MG63 (cell line): ENCODE measurements around the gene AP1M1. TPM values are rescaled to one million over a fixed set of nuclear protein-coding genes. Genes with fewer than 3 reads are reported as not detected.

Experiments used
- DNase-seq: peaks from one replicate; pipeline ENCODE4 v3.0.0-alpha.2; 2020
- H3K27me3 ChIP-seq: fragments of 250-450 bp; sonication (Bioruptor Pico); 2 replicates; pipeline ENCODE4 v1.5.1; 2020; ENCODE audit warnings: mild to moderate bottlenecking, moderate library complexity
- H3K36me3 ChIP-seq: fragments of 250-450 bp; sonication (Bioruptor Pico); 2 replicates; pipeline ENCODE4 v1.5.1; 2020; ENCODE audit warnings: mild to moderate bottlenecking, moderate library complexity
- H3K4me3 ChIP-seq: fragments of 250-450 bp; sonication (Bioruptor Pico); 2 replicates; pipeline ENCODE4 v1.5.1; 2020; ENCODE audit warnings: mild to moderate bottlenecking, moderate library complexity
- H3K9me3 ChIP-seq: fragments of 250-450 bp; sonication (Bioruptor Pico); 2 replicates; pipeline ENCODE4 v1.5.1; 2020; ENCODE audit warnings: mild to moderate bottlenecking, moderate library complexity
- total RNA-seq: library from RNA; depleted of rRNA; stranded (reverse); fragments of >200 nt; shearing (Covaris generic); gene quantifications from 2 replicates; pipeline ENCODE4 v1.2.3, GENCODE V29; 2014; ENCODE audit warnings: low replicate concordance; rRNA removed

AP1M1 gene
- 85.6 and 135 TPM in 2 replicates for total RNA-seq

DNA sequence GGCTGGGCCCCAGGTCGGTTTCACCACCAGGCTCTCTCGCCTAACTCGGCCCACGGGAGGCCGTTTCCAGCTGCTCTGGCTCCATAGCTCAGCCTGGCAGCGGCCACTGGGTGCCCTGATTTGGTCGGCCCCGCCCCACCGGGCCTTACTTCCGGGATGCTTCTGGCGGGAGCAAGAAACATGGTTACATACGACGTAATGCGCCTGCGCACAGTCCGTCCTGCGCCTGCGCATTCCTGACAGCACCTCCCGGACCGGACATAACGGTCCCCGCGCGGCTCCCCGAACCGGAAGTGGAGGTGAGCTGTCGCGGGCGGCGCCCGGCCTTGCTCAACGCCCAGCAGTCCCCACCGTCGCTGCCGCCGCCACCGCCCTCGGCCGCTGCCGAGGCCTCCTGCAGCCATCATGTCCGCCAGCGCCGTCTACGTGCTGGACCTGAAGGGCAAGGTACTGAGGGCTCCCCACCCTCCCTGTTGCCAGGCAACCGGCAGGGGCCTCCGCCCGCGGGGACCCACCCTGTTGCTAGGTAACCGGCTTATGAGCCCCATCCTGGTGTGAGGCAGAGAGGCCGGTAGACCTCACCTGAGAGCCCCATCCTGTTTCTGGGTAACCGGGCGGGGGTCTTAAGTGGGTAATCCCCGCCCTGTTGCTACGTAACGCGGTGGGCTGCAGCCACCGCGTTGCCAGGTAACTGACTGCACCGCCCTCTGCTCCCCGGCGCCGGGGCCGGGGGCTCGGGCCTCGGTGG is at the start of gene AP1M1:
Gene AP1M1, plus strand, starts transcription at position 290 of the 748 bp plus-strand sequence. Its CDS starts 116 bp downstream, at position 406.
- Histone ChIP-seq H3K4me3 (peak within 1 kb of the TSS; percentile 88), H3K36me3 (peaks cover 42% of the 10 kb centered on the region), H3K27me3 (no peaks in the 10 kb centered on the region), H3K9me3 (no peaks in the 10 kb centered on the region)
- peak; percentile 100 for DNase-seq

GRCh38 chr19:16148443-16149229 is 49.1 kb upstream of the AP1M1 start:
- Histone ChIP-seq H3K9me3 (no peaks in the 10 kb centered on the region), H3K36me3 (no peaks in the 10 kb centered on the region), H3K27me3 (no peaks in the 10 kb centered on the region), H3K4me3 (no peak overlapping the region)
- DNase-seq = no peak

GRCh38 chr19:16153582-16154336 is 44.0 kb upstream of the AP1M1 start:
- H3K27me3 ChIP-seq = no peaks in the 10 kb centered on the region
- no peak for DNase-seq
- H3K9me3 ChIP-seq = no peaks in the 10 kb centered on the region
- no peak overlapping the region for H3K4me3 ChIP-seq
- no peaks in the 10 kb centered on the region for H3K36me3 ChIP-seq

DNA sequence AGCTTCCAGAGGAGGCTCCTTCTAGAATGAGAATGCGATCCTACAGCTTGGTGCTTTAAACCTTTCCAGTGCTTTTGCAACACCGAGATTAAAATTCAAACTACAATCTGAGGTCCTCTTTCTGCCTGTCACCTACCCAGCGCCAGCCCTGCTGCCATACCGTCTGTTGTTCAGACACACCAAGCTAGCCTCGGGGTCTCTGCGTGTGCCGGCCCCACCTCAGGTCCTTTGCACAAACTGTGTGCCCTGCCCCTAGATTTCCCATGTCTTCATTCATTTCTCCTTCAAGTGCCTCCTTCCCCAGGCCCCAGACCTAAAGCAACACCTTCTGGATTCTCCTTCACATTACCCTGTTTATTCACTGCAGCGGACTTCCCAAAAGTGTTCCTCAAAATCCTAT is 43.2 kb upstream of the AP1M1 start:
- DNase-seq = no peak
- H3K36me3 ChIP-seq = no peaks in the 10 kb centered on the region
- H3K27me3 ChIP-seq = no peaks in the 10 kb centered on the region
- H3K4me3 ChIP-seq = no peak overlapping the region
- no peaks in the 10 kb centered on the region for H3K9me3 ChIP-seq

- DNase-seq = no peak
- H3K9me3 ChIP-seq = no peaks in the 10 kb centered on the region
- no peak overlapping the region for H3K4me3 ChIP-seq
- no peaks in the 10 kb centered on the region for H3K36me3 ChIP-seq
- H3K27me3 ChIP-seq = no peaks in the 10 kb centered on the region
Observed at GRCh38 chr19:16155128-16155527, 42.6 kb upstream of the AP1M1 start.

DNA sequence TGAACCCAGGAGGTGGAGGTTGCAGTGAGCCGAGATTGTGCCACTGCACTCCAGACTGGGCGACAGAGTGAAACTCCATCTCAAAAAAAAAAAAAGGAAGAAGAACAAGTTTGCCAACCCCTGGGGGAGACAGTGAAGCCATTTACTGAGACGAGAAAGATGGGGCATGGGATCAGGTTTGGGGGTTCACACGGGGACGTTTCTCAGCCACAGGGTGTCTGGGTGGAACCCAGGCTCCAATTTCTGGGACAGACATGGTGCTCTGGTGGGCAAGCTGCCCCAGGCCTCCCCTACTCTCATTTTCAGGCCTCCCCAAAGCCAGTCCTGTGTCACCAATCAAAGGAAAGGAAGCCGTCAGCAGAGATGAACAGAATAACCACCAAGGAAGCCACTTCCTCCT is 40.8 kb upstream of the AP1M1 start:
- Histone ChIP-seq H3K36me3 (no peaks in the 10 kb centered on the region), H3K27me3 (no peaks in the 10 kb centered on the region), H3K9me3 (no peaks in the 10 kb centered on the region), H3K4me3 (no peak overlapping the region)
- no peak for DNase-seq

DNA sequence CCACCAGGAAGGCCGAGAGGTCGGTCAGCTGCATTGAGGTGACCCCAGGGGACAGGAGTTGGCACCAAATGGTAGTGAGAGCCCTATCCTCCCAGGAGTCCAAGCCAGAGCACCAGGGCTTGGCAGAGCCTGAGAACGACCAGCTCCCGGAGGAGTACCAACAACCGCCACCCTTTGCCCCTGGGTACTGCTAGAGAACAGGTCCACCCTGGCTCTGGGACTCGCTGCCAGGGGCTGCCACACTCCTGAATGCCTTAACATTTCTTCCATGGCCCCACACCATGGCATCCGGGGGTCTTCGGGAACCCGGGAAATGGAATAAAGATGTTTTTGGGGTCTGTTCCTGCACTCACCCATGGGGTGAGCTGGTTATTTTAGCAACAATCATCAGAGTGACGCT is 40.1 kb upstream of the AP1M1 start:
- DNase-seq = no peak
- no peaks in the 10 kb centered on the region for H3K27me3 ChIP-seq
- H3K4me3 ChIP-seq = no peak overlapping the region
- H3K36me3 ChIP-seq = no peaks in the 10 kb centered on the region
- H3K9me3 ChIP-seq = no peaks in the 10 kb centered on the region

DNA sequence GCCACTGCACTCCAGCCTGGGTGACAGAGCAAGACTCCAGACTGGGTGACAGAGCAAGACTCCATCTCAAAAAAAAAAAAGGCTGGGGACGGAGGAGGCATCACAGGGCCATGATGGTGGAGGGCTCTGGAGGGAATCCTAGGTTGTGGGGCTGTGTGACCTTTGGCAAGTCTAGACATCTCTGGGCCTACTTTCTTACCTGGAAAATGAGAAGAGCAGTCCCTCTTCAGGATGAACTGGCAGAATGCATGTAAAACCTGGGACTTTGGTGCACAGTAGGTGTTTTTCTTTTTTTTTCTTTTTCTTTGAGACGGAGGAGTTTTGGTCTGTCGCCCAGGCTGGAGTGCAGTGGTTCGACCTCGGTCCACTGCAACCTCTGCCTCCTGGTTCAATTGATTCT is 38.1 kb upstream of the AP1M1 start:
- Histone ChIP-seq H3K9me3 (no peaks in the 10 kb centered on the region), H3K36me3 (no peaks in the 10 kb centered on the region)
- DNase-seq = no peak

DNA sequence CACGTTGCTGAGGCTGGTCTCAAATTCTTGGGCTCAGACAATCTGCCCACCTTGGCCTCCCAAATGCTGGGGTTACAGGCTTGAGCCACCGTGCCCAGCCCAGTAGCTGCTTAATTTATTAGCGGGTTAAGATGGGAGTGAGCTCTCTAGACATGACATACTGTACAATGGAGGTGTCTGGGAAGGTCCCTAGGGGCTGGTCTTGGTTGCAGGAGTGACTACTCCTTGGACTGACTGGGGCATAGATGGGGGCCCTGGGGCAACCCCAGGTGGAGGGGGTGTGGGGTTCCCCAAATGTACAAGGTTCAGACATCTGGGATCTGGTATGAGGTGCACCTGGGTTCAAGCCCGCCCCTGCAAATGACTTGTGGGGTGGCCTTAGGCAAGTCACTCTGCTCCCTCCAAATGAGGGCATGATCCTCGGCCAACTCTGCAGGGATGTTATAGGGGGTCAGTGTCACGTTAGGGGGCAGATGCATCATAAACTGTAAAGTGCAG is 37.2 kb upstream of the AP1M1 start:
- DNase-seq = no peak
- Histone ChIP-seq H3K4me3 (no peak overlapping the region), H3K36me3 (no peaks in the 10 kb centered on the region), H3K27me3 (no peaks in the 10 kb centered on the region), H3K9me3 (no peaks in the 10 kb centered on the region)

More for the DNA sequence above, 38.1 kb upstream of the AP1M1 start:
- Histone ChIP-seq H3K4me3 (no peak overlapping the region), H3K27me3 (no peaks in the 10 kb centered on the region)

GRCh38 chr19:16160943-16161560 is 36.7 kb upstream of the AP1M1 start:
- Histone ChIP-seq H3K36me3 (no peaks in the 10 kb centered on the region), H3K4me3 (no peak overlapping the region), H3K9me3 (no peaks in the 10 kb centered on the region), H3K27me3 (no peaks in the 10 kb centered on the region)
- peak; percentile 79 for DNase-seq

DNA sequence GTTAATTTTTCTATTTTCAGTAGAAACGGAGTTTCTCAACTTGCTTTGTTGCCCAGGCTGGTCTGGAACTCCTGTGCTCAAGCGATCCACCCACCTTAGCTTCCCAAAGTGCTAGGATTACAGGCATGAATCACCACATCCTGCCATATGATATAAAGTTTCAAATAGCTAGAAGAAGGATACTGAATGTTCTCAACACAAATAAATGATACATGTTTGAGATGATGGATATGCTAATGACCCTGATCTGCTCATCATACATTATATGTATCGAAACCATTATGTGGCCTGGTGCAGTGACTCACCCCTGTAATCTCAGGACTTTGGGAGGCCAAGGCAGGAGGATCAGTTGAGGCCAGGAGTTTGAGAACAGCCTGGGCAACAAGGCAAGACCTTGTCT is 35.9 kb upstream of the AP1M1 start:
- Histone ChIP-seq H3K4me3 (no peak overlapping the region), H3K27me3 (no peaks in the 10 kb centered on the region), H3K9me3 (no peaks in the 10 kb centered on the region), H3K36me3 (no peaks in the 10 kb centered on the region)
- peak; percentile 76 for DNase-seq

DNA sequence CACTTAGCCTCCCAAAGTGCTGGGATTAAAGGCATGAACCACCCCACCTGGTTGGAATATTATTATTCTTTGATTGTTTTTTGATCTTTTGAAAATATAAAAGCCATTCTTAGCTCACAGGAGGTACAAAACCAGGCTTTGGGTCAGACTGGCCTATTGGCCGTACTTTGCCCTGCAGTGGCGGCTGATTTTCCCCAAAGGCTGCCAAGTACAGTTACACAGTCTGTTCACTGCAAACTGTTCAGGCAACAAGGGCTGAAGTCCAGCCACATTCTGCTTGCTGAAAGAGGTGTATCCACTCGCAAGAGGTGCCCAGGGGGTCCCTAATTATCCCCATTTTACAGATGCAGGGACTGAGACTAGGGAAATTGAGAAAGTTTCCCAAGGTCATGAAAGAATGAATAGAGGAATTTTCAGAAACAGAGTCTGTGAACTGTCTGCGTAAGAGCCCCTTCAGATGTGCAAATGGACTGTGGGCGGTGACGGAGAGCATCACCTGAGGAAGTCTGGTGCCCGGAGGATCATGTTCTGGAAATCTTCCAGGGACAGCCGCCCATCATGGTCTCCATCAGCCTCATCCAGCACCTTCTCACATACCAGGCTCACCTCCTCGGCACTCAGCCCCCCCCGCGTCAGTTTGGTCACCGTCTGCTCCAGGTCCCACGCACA is 33.4 kb upstream of the AP1M1 start:
- no peak overlapping the region for H3K4me3 ChIP-seq
- no peaks in the 10 kb centered on the region for H3K27me3 ChIP-seq
- peaks cover 5% of the 10 kb centered on the region for H3K9me3 ChIP-seq
- DNase-seq = no peak
- no peaks in the 10 kb centered on the region for H3K36me3 ChIP-seq

GRCh38 chr19:16166417-16166816 is 31.3 kb upstream of the AP1M1 start:
- no peak overlapping the region for H3K4me3 ChIP-seq
- H3K27me3 ChIP-seq = no peaks in the 10 kb centered on the region
- DNase-seq = no peak
- peaks cover 5% of the 10 kb centered on the region for H3K9me3 ChIP-seq
- no peaks in the 10 kb centered on the region for H3K36me3 ChIP-seq

GRCh38 chr19:16167055-16167454 is 30.7 kb upstream of the AP1M1 start:
- DNase-seq = no peak
- Histone ChIP-seq H3K9me3 (peaks cover 5% of the 10 kb centered on the region), H3K4me3 (no peak overlapping the region), H3K27me3 (no peaks in the 10 kb centered on the region), H3K36me3 (no peaks in the 10 kb centered on the region)

- no peak for DNase-seq
- Histone ChIP-seq H3K4me3 (no peak overlapping the region), H3K27me3 (no peaks in the 10 kb centered on the region), H3K36me3 (no peaks in the 10 kb centered on the region), H3K9me3 (peaks cover 5% of the 10 kb centered on the region)
Observed at GRCh38 chr19:16168465-16169081, 29.1 kb upstream of the AP1M1 start.

GRCh38 chr19:16170134-16170533 is 27.6 kb upstream of the AP1M1 start:
- DNase-seq = no peak
- Histone ChIP-seq H3K36me3 (no peaks in the 10 kb centered on the region), H3K27me3 (no peaks in the 10 kb centered on the region), H3K4me3 (no peak overlapping the region), H3K9me3 (peaks cover 5% of the 10 kb centered on the region)
